ENCODE results near the gene PTF1A. TPM values are rescaled to one million over a fixed set of nuclear protein-coding genes. Genes with fewer than 3 reads are reported as not detected.

Gene PTF1A
- total and polyA plus RNA-seq, 2 of the 4 experiments (the other 2 are of a cell fraction), result not detected

GRCh38 chr10:23202779-23203178 is 10.7 kb downstream of the PTF1A start:
- Histone ChIP-seq H4K91ac (ENCODE audit: insufficient read depth, low read depth, low read length) (no peak overlapping the region), H3K9me3 (ENCODE audit: control insufficient read depth, insufficient read depth, low read length) (no peaks in the 10 kb centered on the region), H2BK15ac (ENCODE audit: low read depth, low read length) (no peak overlapping the region), H4K8ac (ENCODE audit: low read depth in 2 of 2, low read length in 2 of 2) (no peak overlapping the region), H3K23ac (ENCODE audit: low read depth, low read length) (no peak overlapping the region), H3K27me3 (ENCODE audit: control insufficient read depth, insufficient read depth, low read length) (peaks cover 30% of the 10 kb centered on the region), H4K5ac (ENCODE audit: low read depth, low read length) (no peak overlapping the region), H3K4me2 (ENCODE audit: low read depth, low read length) (no peak overlapping the region), H3K56ac (ENCODE audit: extremely low read depth, insufficient read depth, low read length) (no peak overlapping the region), H3K4me1 (ENCODE audit: control insufficient read depth, insufficient read depth, low read length) (no peaks in the 10 kb centered on the region), H2AK9ac (replicated peaks; ENCODE audit: low read depth, low read length, poor library complexity) (no peak overlapping the region), H3K9ac (ENCODE audit: low read depth, low read length) (no peak overlapping the region), H4K20me1 (ENCODE audit: insufficient read depth, low read length) (no peaks in the 10 kb centered on the region), H3K9me1 (ENCODE audit: insufficient read depth, low read length) (no peaks in the 10 kb centered on the region), H3K18ac (ENCODE audit: low read depth, low read length) (no peak overlapping the region), H3K79me1 (ENCODE audit: low read depth in 1 of 2, low read length in 2 of 2) (no peaks in the 10 kb centered on the region), H3K4me3 (ENCODE audit: insufficient read depth, low read depth, low read length) (no peak overlapping the region), H3K14ac (replicated peaks; ENCODE audit: low read depth, low read length) (no peak overlapping the region), H2BK5ac (ENCODE audit: low read depth, low read length, poor library complexity, severe bottlenecking) (no peak overlapping the region), H2AK5ac (ENCODE audit: low read depth, low read length) (no peak overlapping the region), H2BK20ac (ENCODE audit: low read depth, low read length) (no peak overlapping the region), H2AFZ (replicated peaks; ENCODE audit: low read length, poor library complexity) (no peak overlapping the region), H3K27ac (ENCODE audit: insufficient read depth, low read length) (no peak overlapping the region), H3K36me3 (ENCODE audit: control insufficient read depth, insufficient read depth, low read length) (no peaks in the 10 kb centered on the region), H2BK120ac (ENCODE audit: low read depth, low read length) (no peak overlapping the region), H3K4ac (ENCODE audit: low read depth, low read length) (no peak overlapping the region)
- intact Hi-C loops (cut with micrococcal nuclease) (no loop called here), in situ Hi-C loops (cut with MboI; ENCODE audit: low sequenced_read_pairs) (no loop called here), dilution Hi-C loops (cut with HindIII; ENCODE audit: low sequenced_read_pairs, unreplicated experiment) (no loop called here)
- TF ChIP-seq CEBPB (IDR thresholded peaks at IDR 0.05; ENCODE audit: low read depth, low read length) (no peak), CTCF (conservative IDR thresholded peaks at IDR 0.05; ENCODE audit: low read depth, low read length) (no peak), FOS (IDR thresholded peaks at IDR 0.05; ENCODE audit: low read depth, low read length) (no peak), MXI1 (IDR thresholded peaks at IDR 0.05; ENCODE audit: borderline replicate concordance, low read depth, low read length) (no peak), NFE2L2 (IDR thresholded peaks at IDR 0.05; ENCODE audit: low read depth, low read length) (no peak), POLR2A (IDR thresholded peaks at IDR 0.05; ENCODE audit: low read depth, low read length) (no peak), ELK1 (IDR thresholded peaks at IDR 0.05; ENCODE audit: borderline replicate concordance, low read depth, low read length) (no peak), USF2 (IDR thresholded peaks at IDR 0.05; ENCODE audit: low read depth, low read length) (no peak), RAD21 (IDR thresholded peaks at IDR 0.05; ENCODE audit: low read length) (no peak), RFX5 (IDR thresholded peaks at IDR 0.05; ENCODE audit: low read depth, low read length) (no peak), MAFK (IDR thresholded peaks at IDR 0.05; ENCODE audit: low read depth, low read length) (no peak), CHD1 (IDR thresholded peaks at IDR 0.05; ENCODE audit: low read depth, low read length) (no peak), MAZ (IDR thresholded peaks at IDR 0.05; ENCODE audit: borderline replicate concordance, low read depth, low read length) (no peak), RCOR1 (IDR thresholded peaks at IDR 0.05; ENCODE audit: insufficient replicate concordance, low read length) (no peak), SMC3 (IDR thresholded peaks at IDR 0.05; ENCODE audit: low read depth, low read length) (no peak), BHLHE40 (IDR thresholded peaks at IDR 0.05; ENCODE audit: low read depth, low read length) (no peak)
- POLR2A ChIA-PET (ENCODE audit: unreplicated experiment), result no interaction called here
- WGBS, 2 experiments (ENCODE audit: extremely low coverage in 2 of 2, insufficient read length in 1 of 2), result no CpG with 5 or more reads among the region's 3 CpGs
- CTCF ChIA-PET, result interaction anchor here (0.6 kb wide), 1 partner anchor 10 kb away, joined by 5 read pairs; no protein-coding TSS in a partner anchor
- BruUV-seq (replicated peaks), result no TSS peak
- ATAC-seq (ENCODE audit: low read depth) (no peak), DNase-seq (no peak)

Data from IMR-90 (cell line).